HEK293 (cell line): ENCODE results near the gene SMURF1.

Source experiments
- CTCF ChIA-PET: fragments of 350-600 bp; formaldehyde crosslinking; extraction: SDS; loops from one replicate; lab custom pipeline; 2021; ENCODE audit warnings: antibody characterized with exemption; lab: Yijun Ruan, JAX
- POLR2A ChIA-PET: fragments of 300-600 bp; formaldehyde crosslinking; extraction: SDS; loops from one replicate; lab custom pipeline; 2020; ENCODE audit warnings: antibody characterized with exemption, inconsistent platforms; lab: Yijun Ruan, JAX
- H3K27ac ChIP-seq: fragments of 200-500 bp; sonication (Bioruptor generic); 2 replicates; pipeline ENCODE4 v1.5.1; 2014; ENCODE audit warnings: low read depth, low read length, control low read depth, inconsistent platforms; ENCODE audit errors: extremely low read depth
- H3K36me3 ChIP-seq, 2 experiments: fragments of 200-500 bp in 1 of 2; sonication (Bioruptor generic) in 1 of 2; 1 replicate in 1 of 2; 2 replicates in 1 of 2; pipeline ENCODE4 v1.5.1; 2014 to 2017; ENCODE audit warnings: inconsistent platforms in 2 of 2, low read length in 2 of 2; ENCODE audit not compliant: control insufficient read depth in 2 of 2, insufficient read depth in 1 of 2
- H3K4me1 ChIP-seq: fragments of 200-500 bp; sonication (Bioruptor generic); 2 replicates; pipeline ENCODE4 v1.5.1; 2014; ENCODE audit warnings: mild to moderate bottlenecking, low read length, inconsistent platforms; ENCODE audit not compliant: control insufficient read depth, insufficient read depth
- H3K4me3 ChIP-seq: 2 replicates; pipeline ENCODE4 v1.5.1; 2011; ENCODE audit warnings: low read depth, mild to moderate bottlenecking, control low read depth, low read length, moderate library complexity
- H3K9me3 ChIP-seq: fragments of 200-500 bp; sonication (Bioruptor generic); 2 replicates; pipeline ENCODE4 v1.5.1; 2014; ENCODE audit warnings: low read depth, low read length, inconsistent platforms; ENCODE audit not compliant: control insufficient read depth, insufficient read depth
- GLIS1 ChIP-seq: fragments of 450-650 bp; formaldehyde crosslinking; IDR thresholded peaks from 2 replicates; pipeline ENCODE4 v1.5.1; 2016; ENCODE audit warnings: missing biosample characterization, missing genetic modification characterization
- HOXC10 ChIP-seq: sonication (generic); formaldehyde crosslinking; IDR thresholded peaks from 2 replicates; pipeline ENCODE4 v1.8.1; 2023; ENCODE audit warnings: mild to moderate bottlenecking, missing genetic modification reagents
- KLF1 ChIP-seq: fragments of 450-650 bp; formaldehyde crosslinking; IDR thresholded peaks from 2 replicates; pipeline ENCODE4 v1.5.1; 2016; ENCODE audit warnings: missing biosample characterization, missing genetic modification characterization
- KLF16 ChIP-seq: fragments of 450-650 bp; formaldehyde crosslinking; IDR thresholded peaks from 2 replicates; pipeline ENCODE4 v1.5.1; 2017; ENCODE audit warnings: missing biosample characterization, missing genetic modification characterization
- RBAK ChIP-seq: fragments of 450-650 bp; formaldehyde crosslinking; IDR thresholded peaks from 2 replicates; pipeline ENCODE4 v1.5.1; 2016; ENCODE audit warnings: missing biosample characterization, missing genetic modification characterization
- REPIN1 ChIP-seq: fragments of 450-650 bp; formaldehyde crosslinking; IDR thresholded peaks from 2 replicates; pipeline ENCODE4 v1.5.1; 2017; ENCODE audit warnings: missing biosample characterization, missing genetic modification characterization, low read depth
- ZFHX2 ChIP-seq: fragments of 450-650 bp; formaldehyde crosslinking; conservative IDR thresholded peaks from 2 replicates; pipeline ENCODE4 v1.5.1; 2016; ENCODE audit warnings: missing biosample characterization, missing genetic modification characterization
- ZNF132 ChIP-seq: fragments of 450-650 bp; formaldehyde crosslinking; IDR thresholded peaks from 2 replicates; pipeline ENCODE4 v1.5.1; 2017; ENCODE audit warnings: missing biosample characterization, missing genetic modification characterization, borderline replicate concordance
- ZNF155 ChIP-seq: fragments of 450-650 bp; formaldehyde crosslinking; IDR thresholded peaks from 2 replicates; pipeline ENCODE4 v1.5.1; 2016; ENCODE audit warnings: missing biosample characterization, missing genetic modification characterization
- ZNF16 ChIP-seq: fragments of 450-650 bp; formaldehyde crosslinking; IDR thresholded peaks from 2 replicates; pipeline ENCODE4 v1.5.1; 2016; ENCODE audit warnings: low read depth, missing biosample characterization, missing genetic modification characterization
- ZNF302 ChIP-seq: fragments of 450-650 bp; formaldehyde crosslinking; IDR thresholded peaks from 2 replicates; pipeline ENCODE4 v1.5.1; 2016; ENCODE audit warnings: missing biosample characterization, missing genetic modification characterization, low read depth
- ZNF366 ChIP-seq: fragments of 450-650 bp; formaldehyde crosslinking; conservative IDR thresholded peaks from 2 replicates; pipeline ENCODE4 v1.5.1; 2016; ENCODE audit warnings: missing biosample characterization, missing genetic modification characterization
- ZNF426 ChIP-seq: fragments of 450-650 bp; formaldehyde crosslinking; IDR thresholded peaks from 2 replicates; pipeline ENCODE4 v1.5.1; 2017; ENCODE audit warnings: missing biosample characterization, missing genetic modification characterization, mild to moderate bottlenecking, inconsistent platforms, moderate library complexity
- ZNF501 ChIP-seq: fragments of 450-650 bp; formaldehyde crosslinking; IDR thresholded peaks from 2 replicates; pipeline ENCODE4 v1.5.1; 2016; ENCODE audit warnings: missing biosample characterization, missing genetic modification characterization
- ZNF529 ChIP-seq: fragments of 450-650 bp; formaldehyde crosslinking; IDR thresholded peaks from 2 replicates; pipeline ENCODE4 v1.5.1; 2017; ENCODE audit warnings: missing genetic modification characterization, missing biosample characterization; ENCODE audit not compliant: insufficient replicate concordance
- ZNF548 ChIP-seq: fragments of 450-650 bp; formaldehyde crosslinking; IDR thresholded peaks from 2 replicates; pipeline ENCODE4 v1.5.1; 2016; ENCODE audit warnings: missing biosample characterization, missing genetic modification characterization
- ZNF580 ChIP-seq: fragments of 450-650 bp; formaldehyde crosslinking; IDR thresholded peaks from 2 replicates; pipeline ENCODE4 v1.5.1; 2016; ENCODE audit warnings: missing biosample characterization, missing genetic modification characterization
- ZNF626 ChIP-seq: fragments of 450-650 bp; sonication (Bioruptor Pico); formaldehyde crosslinking; IDR thresholded peaks from 2 replicates; pipeline ENCODE4 v1.5.1; 2018; ENCODE audit warnings: missing biosample characterization, missing genetic modification characterization, inconsistent platforms
- ZNF654 ChIP-seq: fragments of 450-650 bp; formaldehyde crosslinking; IDR thresholded peaks from 2 replicates; pipeline ENCODE4 v1.5.1; 2016; ENCODE audit warnings: low read depth, missing biosample characterization, missing genetic modification characterization
- ZNF785 ChIP-seq: fragments of 450-650 bp; formaldehyde crosslinking; IDR thresholded peaks from 2 replicates; pipeline ENCODE4 v1.5.1; 2016; ENCODE audit warnings: missing biosample characterization, missing genetic modification characterization
- ZNF792 ChIP-seq: fragments of 450-650 bp; formaldehyde crosslinking; IDR thresholded peaks from 2 replicates; pipeline ENCODE4 v1.5.1; 2016; ENCODE audit warnings: missing biosample characterization, missing genetic modification characterization
- ZNF830 ChIP-seq: fragments of 450-650 bp; IDR thresholded peaks from 2 replicates; pipeline ENCODE4 v1.5.0; 2018; ENCODE audit warnings: missing biosample characterization, missing genetic modification characterization, low read depth, mild to moderate bottlenecking, moderate library complexity
- ZNF843 ChIP-seq: fragments of 450-650 bp; formaldehyde crosslinking; IDR thresholded peaks from 2 replicates; pipeline ENCODE4 v1.5.1; 2016; ENCODE audit warnings: missing biosample characterization, missing genetic modification characterization
- ZSCAN16 ChIP-seq: fragments of 450-650 bp; formaldehyde crosslinking; IDR thresholded peaks from 2 replicates; pipeline ENCODE4 v1.5.1; 2016; ENCODE audit warnings: missing biosample characterization, missing genetic modification characterization
- ZSCAN23 ChIP-seq: fragments of 450-650 bp; formaldehyde crosslinking; IDR thresholded peaks from 2 replicates; pipeline ENCODE4 v1.5.1; 2016; ENCODE audit warnings: missing biosample characterization, missing genetic modification characterization
- ZSCAN5A ChIP-seq: fragments of 450-650 bp; formaldehyde crosslinking; IDR thresholded peaks from 2 replicates; pipeline ENCODE4 v1.5.1; 2016; ENCODE audit warnings: missing biosample characterization, missing genetic modification characterization

The SMURF1 gene

GRCh38 chr7:99032928-99033327, 111.0 kb downstream of the SMURF1 start:
- no peak overlapping the region for H3K27ac ChIP-seq
- H3K4me3 ChIP-seq, result no peak overlapping the region
- POLR2A ChIA-PET, result no interaction called here
- H3K36me3 ChIP-seq, result peaks cover 28 to 95% of the 10 kb centered on the region in 2 experiments; a peak in 2 of 3 replicates
- H3K9me3 ChIP-seq, result no peaks in the 10 kb centered on the region
- CTCF ChIA-PET, result interaction anchor here (0.6 kb wide), 1 partner anchor 279 kb away, joined by 3 read pairs; no protein-coding TSS in a partner anchor
- TF ChIP-seq REPIN1 (tag by site-specific recombination), result no peak
- TF ChIP-seq HOXC10 (CRISPR knock-in tag), result no peak
- TF ChIP-seq ZNF580 (tag by site-specific recombination), result no peak
- no peak for TF ChIP-seq ZNF548 (tag by site-specific recombination)
- TF ChIP-seq ZNF626 (tag by site-specific recombination), result no peak
- no peak for TF ChIP-seq ZNF501
- TF ChIP-seq ZSCAN16 (tag by site-specific recombination), result no peak
- H3K4me1 ChIP-seq, result no peaks in the 10 kb centered on the region

- Histone ChIP-seq H3K36me3 (peaks cover 22 to 86% of the 10 kb centered on the region in 2 experiments; a peak in 2 of 3 replicates), H3K27ac (no peak overlapping the region), H3K4me3 (no peak overlapping the region), H3K4me1 (no peaks in the 10 kb centered on the region), H3K9me3 (no peaks in the 10 kb centered on the region)
- CTCF ChIA-PET, result interaction anchor here (0.8 kb wide), 1 partner anchor 277 kb away, joined by 3 read pairs; no protein-coding TSS in a partner anchor
- TF ChIP-seq ZNF155 (tag by site-specific recombination) (no peak), ZNF785 (tag by site-specific recombination) (no peak), RBAK (tag by site-specific recombination) (no peak), ZNF302 (no peak)
- POLR2A ChIA-PET, result interaction anchor here (0.6 kb wide), 1 partner anchor 111 kb away, joined by 5 read pairs; no protein-coding TSS in a partner anchor
Measured at GRCh38 chr7:99031496-99031895, 112.4 kb downstream of the SMURF1 start.

GRCh38 chr7:99030951-99031350, 113.0 kb downstream of the SMURF1 start:
- no peak overlapping the region for H3K4me3 ChIP-seq
- POLR2A ChIA-PET, result no interaction called here
- TF ChIP-seq ZSCAN5A (tag by site-specific recombination) (no peak), KLF1 (tag by site-specific recombination) (no peak), ZNF16 (tag by site-specific recombination) (no peak), ZNF529 (tag by site-specific recombination) (no peak), ZNF626 (tag by site-specific recombination) (no peak), KLF16 (tag by site-specific recombination) (no peak), ZFHX2 (tag by site-specific recombination) (no peak), ZNF843 (no peak), ZNF366 (tag by site-specific recombination) (no peak), GLIS1 (tag by site-specific recombination) (no peak), ZNF132 (no peak), ZNF830 (tag by site-specific recombination) (no peak), ZSCAN23 (tag by site-specific recombination) (no peak), ZNF654 (no peak), ZNF792 (no peak), ZNF426 (tag by site-specific recombination) (no peak)
- no peaks in the 10 kb centered on the region for H3K9me3 ChIP-seq
- no peaks in the 10 kb centered on the region for H3K4me1 ChIP-seq
- no peak overlapping the region for H3K27ac ChIP-seq
- H3K36me3 ChIP-seq, result peaks cover 16 to 80% of the 10 kb centered on the region in 2 experiments; a peak in 2 of 3 replicates
- CTCF ChIA-PET, result interaction anchor here (0.8 kb wide), 1 partner anchor 278 kb away, joined by 3 read pairs; no protein-coding TSS in a partner anchor
